ENCODE results near the gene KREMEN2. TPM values are rescaled to one million over a fixed set of nuclear protein-coding genes. Genes with fewer than 3 reads are reported as not detected.

Gene KREMEN2
- polyA plus RNA-seq, 3 donors = 0.09 TPM; not detected in 2

- intact Hi-C loops (cut with micrococcal nuclease) = loop anchor here in 1 of 2 donors (5.0 kb wide), 1 partner anchor 55 kb away; the partner anchor contains the start of genes HCFC1R1, THOC6 and TNFRSF12A
- peak overlapping the region in 1 of 2 donors; percentile 67 for H3K4me3 Mint-ChIP-seq
- H3K27me3 Mint-ChIP-seq (ENCODE audit: low read depth in 3 of 3) = peaks cover 45 to 65% (median 49%) of the 10 kb centered on the region in 3 donors
- H3K4me2 ChIP-seq (replicated peaks; ENCODE audit: extremely low read depth, low read length, poor library complexity, severe bottlenecking) = peak overlapping the region; percentile 52
- peaks cover 23% of the 10 kb centered on the region for H3K79me2 ChIP-seq (ENCODE audit: insufficient read depth, low read length)
- no peak for DNase-seq
- H3K9me3 Mint-ChIP-seq = peaks cover 0 to 22% (median 7%) of the 10 kb centered on the region in 7 donors
- H3K36me3 Mint-ChIP-seq = peaks cover 9% of the 10 kb centered on the region in 2 donors
- no peak overlapping the region for H3K27ac Mint-ChIP-seq
- peaks cover 46% of the 10 kb centered on the region for H3K4me1 Mint-ChIP-seq
- H3K9ac ChIP-seq (ENCODE audit: insufficient read depth, low read length, poor library complexity, severe bottlenecking) = no peak overlapping the region
- peaks cover 27 to 60% of the 10 kb centered on the region in 2 donors for H3K27me3 ChIP-seq (ENCODE audit: control insufficient read depth in 2 of 2, insufficient read depth in 2 of 2, low read length in 2 of 2)
- peaks cover 0 to 8% of the 10 kb centered on the region in 2 donors for H3K9me3 ChIP-seq (replicated peaks in 1 of 2; ENCODE audit: control insufficient read depth in 1 of 2, insufficient read depth in 1 of 2, low read length in 2 of 2)
- peaks cover 58 to 79% of the 10 kb centered on the region in 2 donors for H3K4me1 ChIP-seq (ENCODE audit: control insufficient read depth in 1 of 2, insufficient read depth in 2 of 2, low read length in 2 of 2)
- no peak overlapping the region for H3K4me3 ChIP-seq (replicated peaks in 1 of 3; ENCODE audit: low read depth in 2 of 3, low read length in 3 of 3)
- TF ChIP-seq, protein P1, sequence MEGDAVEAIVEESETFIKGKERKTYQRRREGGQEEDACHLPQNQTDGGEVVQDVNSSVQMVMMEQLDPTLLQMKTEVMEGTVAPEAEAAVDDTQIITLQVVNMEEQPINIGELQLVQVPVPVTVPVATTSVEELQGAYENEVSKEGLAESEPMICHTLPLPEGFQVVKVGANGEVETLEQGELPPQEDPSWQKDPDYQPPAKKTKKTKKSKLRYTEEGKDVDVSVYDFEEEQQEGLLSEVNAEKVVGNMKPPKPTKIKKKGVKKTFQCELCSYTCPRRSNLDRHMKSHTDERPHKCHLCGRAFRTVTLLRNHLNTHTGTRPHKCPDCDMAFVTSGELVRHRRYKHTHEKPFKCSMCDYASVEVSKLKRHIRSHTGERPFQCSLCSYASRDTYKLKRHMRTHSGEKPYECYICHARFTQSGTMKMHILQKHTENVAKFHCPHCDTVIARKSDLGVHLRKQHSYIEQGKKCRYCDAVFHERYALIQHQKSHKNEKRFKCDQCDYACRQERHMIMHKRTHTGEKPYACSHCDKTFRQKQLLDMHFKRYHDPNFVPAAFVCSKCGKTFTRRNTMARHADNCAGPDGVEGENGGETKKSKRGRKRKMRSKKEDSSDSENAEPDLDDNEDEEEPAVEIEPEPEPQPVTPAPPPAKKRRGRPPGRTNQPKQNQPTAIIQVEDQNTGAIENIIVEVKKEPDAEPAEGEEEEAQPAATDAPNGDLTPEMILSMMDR (IDR thresholded peaks at IDR 0.05) = peak; percentile 13
- no peak overlapping the region for H3K27ac ChIP-seq (ENCODE audit: low read depth in 1 of 2, low read length in 2 of 2)
- H4K20me1 ChIP-seq (ENCODE audit: insufficient read depth, low read length) = peaks cover 45% of the 10 kb centered on the region
- peaks cover 2 to 6% of the 10 kb centered on the region in 2 donors for H3K36me3 ChIP-seq (replicated peaks in 1 of 2; ENCODE audit: control insufficient read depth in 1 of 2, insufficient read depth in 2 of 2, low read length in 2 of 2)
- 11% methylated on average over 51 of the region's 51 CpGs for WGBS (ENCODE audit: insufficient coverage)
- H2AFZ ChIP-seq (ENCODE audit: insufficient read depth, low read depth, low read length, poor library complexity, severe bottlenecking) = no peak overlapping the region
Measured at GRCh38 chr16:2967211-2967631, 3.1 kb downstream of the KREMEN2 start.

- Mint-ChIP-seq H3K4me1 (peaks cover 48% of the 10 kb centered on the region), H3K27me3 (ENCODE audit: low read depth in 3 of 3) (peaks cover 40 to 60% (median 44%) of the 10 kb centered on the region in 3 donors), H3K4me3 (peak overlapping the region in 1 of 2 donors; percentile 85), H3K9me3 (peaks cover 0 to 22% (median 7%) of the 10 kb centered on the region in 7 donors), H3K36me3 (peaks cover 14% of the 10 kb centered on the region in 2 donors), H3K27ac (peak overlapping the region in 1 of 7 donors; percentile 60)
- Histone ChIP-seq H3K36me3 (replicated peaks in 1 of 2; ENCODE audit: control insufficient read depth in 1 of 2, insufficient read depth in 2 of 2, low read length in 2 of 2) (peaks cover 8 to 11% of the 10 kb centered on the region in 2 donors), H3K4me2 (replicated peaks; ENCODE audit: extremely low read depth, low read length, poor library complexity, severe bottlenecking) (peak overlapping the region; percentile 100), H3K27me3 (ENCODE audit: control insufficient read depth in 2 of 2, insufficient read depth in 2 of 2, low read length in 2 of 2) (peaks cover 22 to 55% of the 10 kb centered on the region in 2 donors), H3K4me3 (replicated peaks in 1 of 3; ENCODE audit: low read depth in 2 of 3, low read length in 3 of 3) (peak overlapping the region in 1 of 3 experiments; percentile 95), H3K9ac (ENCODE audit: insufficient read depth, low read length, poor library complexity, severe bottlenecking) (no peak overlapping the region), H2AFZ (ENCODE audit: insufficient read depth, low read depth, low read length, poor library complexity, severe bottlenecking) (peak overlapping the region; percentile 91), H3K27ac (ENCODE audit: low read depth in 1 of 2, low read length in 2 of 2) (no peak overlapping the region), H4K20me1 (ENCODE audit: insufficient read depth, low read length) (peaks cover 44% of the 10 kb centered on the region), H3K79me2 (ENCODE audit: insufficient read depth, low read length) (peaks cover 23% of the 10 kb centered on the region), H3K4me1 (ENCODE audit: control insufficient read depth in 1 of 2, insufficient read depth in 2 of 2, low read length in 2 of 2) (peaks cover 58 to 78% of the 10 kb centered on the region in 2 donors), H3K9me3 (replicated peaks in 1 of 2; ENCODE audit: control insufficient read depth in 1 of 2, insufficient read depth in 1 of 2, low read length in 2 of 2) (peaks cover 0 to 8% of the 10 kb centered on the region in 2 donors)
- TF ChIP-seq, protein P1 (IDR thresholded peaks at IDR 0.05) = no peak
- 52% methylated on average over 33 of the region's 33 CpGs for WGBS (ENCODE audit: insufficient coverage)
- intact Hi-C loops (cut with micrococcal nuclease) = loop anchor here (2.0 to 5.0 kb wide), 2 partner anchors 15 to 55 kb away; partner anchors contain the start of genes HCFC1R1 (in 1 of the 2), THOC6 (in 1 of the 2) and TNFRSF12A (in 1 of the 2)
- DNase-seq = no peak
Measured at GRCh38 chr16:2967721-2968161, 3.7 kb downstream of the KREMEN2 start.
